A673 (cell line): ENCODE results near the gene CD226.

ENCODE experiments used
- CTCF ChIP-seq: fragments of 300-800, 200-600 bp; sonication (generic); conservative IDR thresholded peaks from 2 replicates; pipeline ENCODE4 v1.5.1; 2017; ENCODE audit warnings: low read depth, mild to moderate bottlenecking, antibody characterized with exemption, low read length, moderate library complexity, mixed read lengths
- EZH2 ChIP-seq: fragments of 200-600 bp; sonication (generic); IDR thresholded peaks from 2 replicates; pipeline ENCODE4 v1.6.1; 2017; ENCODE audit warnings: borderline replicate concordance, low read depth, mild to moderate bottlenecking, mixed read lengths, antibody characterized with exemption, low read length; ENCODE audit not compliant: poor library complexity, severe bottlenecking

DNA sequence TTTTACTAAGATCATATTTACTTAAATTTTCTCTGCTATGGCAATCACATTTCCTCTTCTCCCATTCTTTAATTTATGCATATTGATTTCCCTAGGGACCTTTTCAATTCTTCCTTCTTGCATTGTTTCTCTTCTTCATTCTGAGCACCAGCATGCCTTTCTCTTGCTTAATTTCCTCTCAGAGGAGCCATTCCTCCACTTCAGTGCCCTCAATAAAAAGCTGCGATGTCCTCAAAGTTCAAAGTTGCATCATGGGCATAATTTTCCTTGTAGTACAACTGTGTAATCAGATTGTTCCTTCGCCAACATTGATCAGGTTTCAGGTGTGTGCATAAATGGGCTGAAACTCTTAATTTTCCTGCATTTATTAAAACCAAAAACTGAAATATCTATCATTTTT, 21.8 kb upstream of the CD226 start:
- TF ChIP-seq EZH2: no peak
- TF ChIP-seq CTCF: no peak
